HG03342 (cell line): Measurements from ENCODE around the gene HADH.
"Not testable (repeated sequence)": the region's sequence is repeated elsewhere in the genome, so short reads cannot be mapped to it uniquely, and the experiment has no call there.

ENCODE experiments used
- ATAC-seq: cut with Tn5 transposase; IDR thresholded peaks from one replicate; pipeline ENCODE4 v1.9.1; 2021; ENCODE audit warnings: mild to moderate bottlenecking, moderate library complexity; ENCODE audit not compliant: unreplicated experiment

The HADH gene

GRCh38 chr4:107989537-107990386 lies at the start of gene HADH:
Gene HADH (plus strand): TSS chr4:107989889. CDS start chr4:107989933, 44 bp downstream.
- ATAC-seq, result peak; percentile 95

DNA sequence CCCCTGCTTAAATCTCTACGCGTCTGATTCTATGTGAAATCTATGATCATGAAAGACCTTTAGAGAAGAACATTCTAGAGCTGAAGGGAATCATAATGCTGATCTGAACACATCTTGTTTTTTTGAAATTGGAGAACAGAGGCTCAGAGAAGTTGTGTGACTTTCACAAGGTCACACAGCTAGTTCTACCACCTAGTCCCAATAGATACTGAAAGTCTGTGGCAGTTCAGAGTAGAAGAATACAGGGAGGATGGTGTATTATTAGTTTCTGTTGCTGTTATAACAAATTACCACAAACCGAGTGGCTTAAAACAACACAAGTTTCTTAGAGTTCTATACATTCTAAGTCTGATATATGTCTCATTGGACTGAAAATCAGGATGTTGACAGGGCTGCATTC lies 43.9 kb upstream of the HADH start:
- no peak for ATAC-seq

DNA sequence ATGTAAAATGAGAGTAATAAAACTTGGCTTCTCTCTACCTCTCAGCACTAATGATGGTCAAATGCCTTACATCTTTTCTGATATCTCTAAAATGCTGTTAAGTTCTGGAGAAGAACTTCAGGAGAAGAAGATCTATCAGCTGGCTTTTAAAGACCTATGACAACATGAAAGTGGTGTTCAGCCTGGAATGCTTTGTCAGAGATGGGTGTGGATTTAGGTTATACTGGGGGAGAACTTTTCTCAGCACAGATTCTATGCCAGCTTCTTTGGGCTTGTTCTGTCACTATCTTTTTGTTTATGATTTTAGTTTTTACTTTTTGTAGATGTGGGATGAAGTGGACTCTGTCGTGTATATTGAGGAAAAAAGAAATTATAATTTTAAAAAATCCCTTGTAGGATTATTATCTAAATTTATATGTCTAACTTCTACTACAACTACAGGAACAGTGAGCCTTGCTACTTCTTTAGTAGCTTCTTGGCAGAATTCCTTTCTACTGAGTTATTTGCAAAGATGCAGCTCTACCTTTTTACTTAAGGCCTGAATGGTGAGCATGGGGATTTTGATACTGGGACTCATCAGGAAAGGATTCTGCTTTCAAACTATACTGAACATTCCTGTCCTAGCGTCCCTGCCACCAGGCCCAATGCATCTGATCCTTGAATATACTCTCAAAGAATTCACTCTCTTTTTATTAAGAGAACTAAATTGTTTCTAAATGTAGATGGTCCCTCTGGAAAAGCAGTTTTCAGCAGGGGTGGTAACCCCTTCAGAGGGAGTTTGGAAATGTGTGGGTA lies 38.7 kb upstream of the HADH start:
- ATAC-seq, result no peak

DNA sequence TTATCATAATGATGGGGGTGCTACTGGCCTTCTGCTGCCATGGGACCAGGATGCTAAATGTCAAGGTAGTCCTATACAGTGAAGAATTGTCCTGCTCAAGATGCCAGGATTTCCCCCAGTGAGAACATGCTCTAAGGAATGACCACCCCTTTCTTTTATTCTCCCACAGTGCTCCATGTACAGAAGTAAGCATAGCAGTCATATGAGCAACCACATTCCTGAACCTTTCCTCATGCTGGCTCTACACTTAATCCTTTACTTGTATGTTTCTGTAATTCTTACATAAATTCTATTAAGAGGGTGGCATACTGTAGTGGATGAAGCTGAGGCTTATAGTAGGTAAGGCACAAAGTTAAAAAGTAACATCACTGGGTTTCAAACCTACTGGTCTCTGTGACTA lies 38.1 kb upstream of the HADH start:
- no peak for ATAC-seq

DNA sequence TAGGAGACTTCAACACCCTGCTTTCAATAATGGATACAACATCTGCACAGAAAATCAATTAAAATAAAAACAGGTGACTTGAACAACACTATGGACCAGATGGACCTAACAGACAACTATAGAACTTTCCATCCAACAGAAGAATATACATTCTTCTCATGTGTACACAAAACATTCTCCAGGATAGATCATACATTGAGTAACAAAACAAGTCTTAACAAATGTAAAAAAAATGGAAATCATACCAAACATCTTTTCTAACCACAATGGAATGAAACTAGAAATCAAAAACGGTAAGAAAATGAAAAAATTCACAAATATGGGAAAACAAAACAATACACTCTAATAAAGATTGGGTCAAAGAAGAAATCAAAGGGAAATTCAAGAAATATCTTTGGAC lies 33.7 kb upstream of the HADH start:
- no peak for ATAC-seq

DNA sequence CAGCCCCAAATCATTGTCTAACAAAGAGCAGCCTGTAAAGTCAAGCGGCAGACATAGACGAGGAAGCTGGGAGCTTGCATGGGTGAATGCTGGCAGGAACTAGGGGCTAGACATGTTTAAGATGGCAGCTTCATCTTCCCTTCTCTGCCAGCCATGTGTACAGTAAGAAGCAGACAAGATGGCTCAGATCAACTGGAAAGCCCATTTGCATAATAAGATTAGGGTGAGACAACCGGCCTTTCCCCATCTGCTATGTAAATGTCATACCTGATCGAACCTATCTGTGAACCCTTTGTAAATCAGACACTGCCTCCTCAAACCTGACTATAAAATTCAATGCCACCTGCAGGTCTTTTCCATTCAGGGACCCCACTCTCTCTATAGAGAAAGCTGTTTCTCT lies 22.8 kb upstream of the HADH start:
- ATAC-seq, result no peak

DNA sequence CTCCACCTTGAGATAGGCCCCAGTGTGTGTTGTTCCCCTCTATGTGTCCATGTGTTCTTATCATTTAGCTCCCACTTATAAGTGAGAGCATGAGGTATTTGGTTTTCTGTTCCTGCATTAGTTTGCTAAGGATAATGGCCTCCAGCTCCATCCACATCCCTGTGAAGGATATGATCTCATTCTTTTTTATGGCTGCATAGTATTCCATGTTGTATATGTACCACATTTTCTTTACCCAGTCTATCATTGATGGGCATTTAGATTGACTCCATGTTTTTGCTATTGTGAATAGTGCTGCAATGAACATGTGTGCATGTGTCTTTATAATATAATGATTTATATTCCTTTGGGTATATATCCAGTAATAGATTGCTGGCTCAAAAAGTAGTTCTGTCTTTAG lies 22.2 kb upstream of the HADH start:
- ATAC-seq, result not testable (repeated sequence)

GRCh38 chr4:107967921-107968320 lies 21.8 kb upstream of the HADH start:
- not testable (repeated sequence) for ATAC-seq

DNA sequence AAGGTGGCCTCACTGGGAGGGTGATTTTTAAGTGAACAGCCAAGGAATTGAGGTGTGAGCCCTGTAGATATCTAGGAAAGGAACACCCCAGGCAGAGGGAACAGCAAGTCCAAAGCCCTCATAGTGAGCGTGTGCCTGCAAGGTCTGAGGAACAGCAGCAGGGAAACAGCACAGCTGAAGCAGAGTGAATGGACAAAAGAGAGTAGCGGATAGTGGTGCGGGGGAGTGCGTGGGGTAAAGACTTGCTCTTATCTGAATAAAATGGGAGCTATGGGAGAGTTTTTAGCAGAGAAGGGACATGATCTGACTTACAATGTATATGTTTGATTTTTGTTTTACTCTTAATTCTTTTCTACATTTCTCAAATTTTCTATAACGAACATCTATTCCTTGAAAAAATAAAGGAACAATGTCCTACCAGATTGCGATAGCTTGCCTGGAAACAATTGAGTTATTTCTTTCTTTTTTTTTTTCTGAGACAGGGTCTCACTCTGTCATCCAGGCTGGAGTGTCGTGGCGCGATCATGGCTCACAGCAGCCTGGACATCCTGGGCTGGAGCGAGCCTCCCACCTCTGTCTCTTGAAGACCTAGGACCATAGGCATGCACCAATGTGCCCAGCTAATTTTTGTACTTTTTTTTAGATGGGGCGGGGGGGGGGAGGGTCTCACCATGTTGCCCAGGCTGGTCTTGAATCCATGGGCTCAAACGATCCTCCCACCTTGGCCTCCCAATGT lies 19.5 kb upstream of the HADH start:
- no peak for ATAC-seq

DNA sequence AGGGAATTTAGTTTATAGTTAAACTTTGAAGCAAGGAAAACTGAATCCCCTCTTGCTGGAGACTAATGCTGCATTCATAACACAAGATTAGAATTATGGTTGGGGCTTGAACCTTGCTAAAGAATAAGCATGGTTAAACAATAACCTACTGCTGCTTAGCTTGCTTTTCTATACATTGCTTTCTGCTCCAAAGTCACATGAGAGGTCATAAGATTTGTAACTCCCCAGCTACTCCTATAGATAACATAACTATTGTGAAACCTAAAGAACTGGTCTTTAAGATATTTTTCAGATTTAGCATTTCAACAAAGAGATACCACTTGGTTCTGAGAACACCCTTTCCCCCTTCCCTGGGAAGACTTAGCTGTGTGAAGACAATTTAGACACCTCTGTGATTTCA lies 17.1 kb upstream of the HADH start:
- ATAC-seq, result no peak

GRCh38 chr4:107974523-107974922 lies 15.2 kb upstream of the HADH start:
- no peak for ATAC-seq

GRCh38 chr4:107977482-107977881 lies 12.2 kb upstream of the HADH start:
- no peak for ATAC-seq

GRCh38 chr4:107977966-107978705 lies 11.6 kb upstream of the HADH start:
- ATAC-seq, result no peak

DNA sequence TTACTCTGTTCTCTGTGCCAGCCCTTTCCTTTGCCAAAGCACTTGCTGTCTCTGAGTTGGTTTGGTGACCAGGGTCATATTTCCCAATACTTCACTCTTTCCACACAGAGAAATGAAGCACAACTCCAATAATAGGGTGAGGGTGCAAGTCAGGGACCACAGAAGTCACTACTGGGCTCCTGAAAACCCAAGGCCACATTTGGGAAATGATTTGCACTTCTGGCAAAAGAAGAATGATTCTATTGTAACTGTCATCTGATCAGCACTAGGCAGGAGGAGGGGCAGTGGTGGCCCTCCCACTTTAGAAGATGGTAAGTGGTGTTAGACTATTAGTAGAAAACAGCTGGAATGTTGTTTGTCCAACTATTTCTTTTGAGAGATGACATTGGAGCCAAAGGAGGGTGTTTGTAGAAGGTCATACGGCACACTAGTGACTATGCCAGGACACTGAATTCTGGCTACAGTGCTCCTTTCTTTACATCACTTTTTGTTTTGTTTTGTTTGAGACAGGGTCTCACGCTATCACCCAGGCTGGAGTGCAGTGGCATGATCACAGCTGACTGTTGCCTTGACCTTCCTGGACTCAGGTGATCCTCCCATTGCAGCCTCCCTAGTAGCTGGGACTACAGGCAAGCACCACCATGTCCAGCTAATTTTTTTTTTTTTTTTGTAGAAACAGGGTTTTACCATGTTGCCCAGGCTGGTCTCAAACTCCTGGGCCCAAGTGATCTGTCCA lies 10.8 kb upstream of the HADH start:
- ATAC-seq, result no peak

DNA sequence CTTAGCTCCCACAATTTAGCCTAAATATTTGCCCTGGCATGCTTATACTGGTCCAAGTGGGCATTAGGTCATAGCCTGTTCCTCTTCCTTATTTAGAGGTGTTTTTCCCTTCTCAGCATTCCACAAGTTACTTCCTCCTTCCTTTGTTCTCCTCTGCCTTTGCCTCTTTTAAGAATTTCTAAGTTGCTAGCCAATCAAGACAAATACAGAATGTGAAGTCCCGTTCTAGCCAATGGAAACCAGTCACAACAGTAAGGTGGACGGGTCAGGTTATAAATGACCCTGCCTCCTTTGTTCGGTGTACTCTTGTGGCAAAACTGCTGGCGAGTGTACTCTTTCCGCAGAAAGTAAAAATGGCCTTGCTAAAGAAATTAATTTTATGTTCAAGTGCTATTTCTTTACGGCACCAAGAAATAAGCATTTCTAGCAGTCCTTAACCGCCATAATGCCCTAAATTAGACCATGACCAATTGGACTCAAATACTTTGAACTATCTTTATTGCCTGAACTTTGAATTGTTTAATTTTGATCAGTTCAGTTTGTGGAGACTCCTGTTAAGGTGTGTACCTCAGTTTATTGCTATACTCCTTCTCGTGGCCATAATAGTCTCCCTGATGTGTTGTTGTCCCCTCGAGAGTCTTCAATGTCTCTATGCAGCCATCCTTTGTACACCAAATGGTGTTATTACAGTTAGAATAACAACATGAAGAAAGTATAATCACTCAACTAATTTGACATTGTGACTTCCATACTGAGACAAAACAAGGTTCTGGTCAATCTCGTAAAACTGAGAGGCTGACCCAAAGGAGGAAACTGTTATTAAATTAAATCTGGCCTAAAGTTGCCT lies 1.6 kb upstream of the HADH start:
- ATAC-seq, result no peak

- no peak for ATAC-seq
Observed at GRCh38 chr4:107988763-107989035, 990 bp upstream of the HADH start.

- ATAC-seq, result no peak
Observed at GRCh38 chr4:107989162-107989536, 540 bp upstream of the HADH start.

DNA sequence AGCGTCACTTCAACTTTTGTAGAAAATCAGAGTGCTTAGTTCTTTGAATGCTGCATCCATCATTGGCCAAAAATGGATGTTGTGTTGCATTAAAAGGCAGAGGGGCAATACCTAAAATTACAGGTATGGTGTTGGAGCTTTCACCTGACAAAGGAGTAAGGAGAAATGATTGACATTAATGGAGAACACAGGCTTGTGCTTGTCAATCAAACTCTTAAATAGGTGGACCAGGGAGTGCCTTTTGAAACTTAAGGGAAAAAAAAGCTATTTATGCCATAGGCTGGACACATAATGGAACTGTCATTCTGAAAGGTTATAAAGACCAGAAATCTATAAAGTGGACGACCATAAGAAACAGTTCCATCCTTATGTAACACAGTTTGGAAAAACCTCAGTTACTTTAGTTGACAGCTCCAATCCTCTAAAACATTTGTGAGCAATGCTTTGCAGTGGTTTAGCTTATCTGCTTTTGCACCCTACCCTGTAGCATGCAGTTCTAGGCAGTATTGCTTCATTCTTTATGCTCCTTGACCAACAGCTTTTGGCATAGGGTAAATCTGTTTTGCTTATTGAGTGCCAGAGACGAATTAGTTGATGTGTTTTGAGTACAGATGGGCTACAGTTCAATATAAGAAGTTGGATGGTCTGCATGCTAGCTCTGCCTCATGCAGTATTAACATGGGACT lies 2.4 kb downstream of the HADH start:
- ATAC-seq, result no peak

DNA sequence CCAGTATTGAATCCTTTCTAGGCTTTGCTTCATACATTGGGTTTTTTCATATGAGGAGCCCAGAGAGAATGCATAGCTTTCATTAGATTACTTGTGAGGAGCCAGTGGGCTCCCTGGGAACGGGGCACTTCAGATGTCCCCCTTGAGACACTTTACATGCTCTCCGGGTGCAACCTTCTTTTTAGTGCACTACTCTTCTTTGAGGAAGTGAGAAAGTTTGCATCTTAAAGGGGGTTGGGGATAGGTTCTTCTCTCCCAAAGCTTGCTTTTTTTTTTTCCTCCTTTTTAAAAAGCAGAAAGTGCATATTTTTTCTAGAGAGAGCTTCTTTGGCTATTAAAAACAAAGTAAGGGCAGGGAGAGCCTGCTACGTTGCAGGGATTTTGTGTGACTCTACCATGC lies 4.3 kb downstream of the HADH start:
- peak; percentile 29 for ATAC-seq
